Hindlimb muscle (tissue), 1 donor: ENCODE measurements around the gene CNTNAP4. TPM values are rescaled to one million over a fixed set of nuclear protein-coding genes. Genes with fewer than 3 reads are reported as not detected.

Experiments used
- DNase-seq: peaks from one replicate; pipeline ENCODE4 v3.0.0-alpha.2; 2013
- polyA plus RNA-seq: library from polyadenylated mRNA; unstranded; fragments of 120-200 nt; gene quantifications from one replicate; pipeline ENCODE4 v1.2.1, GENCODE V29; 2013; ENCODE audit not compliant: insufficient read length

Gene CNTNAP4
- polyA plus RNA-seq, 1 donor = 9.8 TPM

- no peak for DNase-seq
Observed at GRCh38 chr16:76500006-76500405, 222.8 kb downstream of the CNTNAP4 start.

GRCh38 chr16:76502063-76502462 is 224.9 kb downstream of the CNTNAP4 start:
- no peak for DNase-seq

DNA sequence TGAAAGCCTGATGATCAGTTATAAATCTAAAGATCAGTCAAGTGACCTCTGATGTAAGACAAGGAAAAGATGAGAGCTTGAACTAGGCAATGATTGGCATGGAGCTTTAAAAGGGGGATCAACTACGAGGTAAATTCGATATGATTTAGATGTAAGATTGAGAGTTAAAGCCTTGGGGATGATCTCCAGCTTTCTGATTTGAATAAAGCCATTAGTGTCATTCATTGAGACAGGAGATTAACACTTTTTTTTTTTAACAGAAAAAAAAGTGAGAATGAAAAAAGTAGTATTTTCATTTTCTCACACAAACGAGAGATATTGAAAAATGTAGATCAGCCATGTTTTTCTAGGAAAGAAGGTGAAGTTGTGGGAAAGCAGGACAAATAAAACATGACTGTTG is 225.4 kb downstream of the CNTNAP4 start:
- DNase-seq = no peak

GRCh38 chr16:76503091-76503490 is 225.9 kb downstream of the CNTNAP4 start:
- DNase-seq = no peak

DNA sequence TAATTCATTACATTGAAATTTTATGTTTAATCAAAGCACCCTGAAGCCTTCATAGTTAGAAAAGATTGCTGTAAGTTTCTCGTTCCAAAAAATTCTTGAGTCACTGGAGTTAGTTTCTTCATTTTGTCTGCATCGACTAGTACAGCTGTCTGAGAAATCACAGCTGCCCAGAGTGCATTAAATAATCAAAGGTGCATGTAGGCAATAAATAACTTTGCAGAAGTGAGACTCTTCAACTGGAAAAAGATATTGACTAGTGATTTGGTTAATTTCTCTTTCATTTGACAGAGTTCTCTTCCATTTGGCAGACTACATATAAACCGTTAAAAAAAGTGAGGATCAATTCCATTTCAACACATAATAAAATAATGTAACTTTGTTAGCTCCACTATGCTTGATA is 234.0 kb downstream of the CNTNAP4 start:
- DNase-seq = no peak

DNA sequence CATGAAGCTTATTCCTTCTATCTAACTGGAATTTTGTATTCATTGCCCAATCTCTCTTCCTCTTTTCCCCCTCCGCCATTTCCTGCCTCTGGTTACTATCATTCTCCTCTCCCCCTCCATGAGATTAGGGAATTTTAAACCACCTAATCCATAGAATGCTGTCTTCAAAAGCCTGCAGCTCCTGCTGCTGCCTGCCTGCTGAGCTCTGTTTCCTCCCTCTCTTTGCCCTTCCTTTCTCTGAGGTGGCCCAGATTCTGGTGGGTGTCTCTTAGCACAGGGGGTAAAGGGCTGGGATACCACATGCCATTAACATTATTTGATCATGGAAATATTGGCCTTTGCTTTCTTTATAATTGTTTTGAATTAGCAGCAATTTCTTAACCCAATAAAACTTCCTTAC is 241.6 kb downstream of the CNTNAP4 start:
- DNase-seq = no peak

DNA sequence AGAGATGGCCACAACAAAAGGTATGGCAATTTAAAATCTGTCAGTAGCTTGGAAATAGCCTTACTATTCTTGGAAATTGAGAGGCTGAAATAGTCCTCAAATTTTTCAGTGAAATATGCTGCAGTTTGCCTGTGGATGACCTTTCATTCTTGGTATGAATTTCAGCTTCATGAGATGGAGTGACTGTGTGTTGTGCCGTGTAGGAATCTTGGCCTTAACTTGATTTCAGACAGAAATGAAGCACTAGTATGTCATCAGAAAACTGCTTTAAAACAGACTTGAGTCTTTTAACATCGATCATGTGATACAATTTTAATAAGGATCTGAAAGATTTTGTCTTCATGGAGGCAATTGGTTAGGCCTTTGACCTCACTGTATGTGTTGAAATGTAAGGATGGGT is 247.2 kb downstream of the CNTNAP4 start:
- no peak for DNase-seq

DNA sequence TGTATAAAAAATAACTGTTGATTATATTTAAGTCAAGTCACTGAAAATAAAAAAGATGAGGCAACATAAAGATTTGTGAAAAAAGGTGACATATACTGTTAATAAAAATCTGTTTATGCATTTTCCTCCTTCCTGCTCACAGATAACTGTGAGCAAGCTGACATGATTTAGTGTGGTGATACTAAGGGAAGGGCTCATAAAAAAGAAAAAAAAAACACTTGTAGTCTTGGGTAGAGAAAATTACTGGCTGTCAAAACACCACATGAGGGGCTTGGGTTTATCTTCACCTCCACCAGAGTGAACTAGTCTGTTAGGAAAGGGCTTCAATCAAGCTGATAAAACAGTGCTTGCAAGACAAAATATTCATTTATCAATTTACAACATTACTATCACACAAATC is 247.6 kb downstream of the CNTNAP4 start:
- no peak for DNase-seq

DNA sequence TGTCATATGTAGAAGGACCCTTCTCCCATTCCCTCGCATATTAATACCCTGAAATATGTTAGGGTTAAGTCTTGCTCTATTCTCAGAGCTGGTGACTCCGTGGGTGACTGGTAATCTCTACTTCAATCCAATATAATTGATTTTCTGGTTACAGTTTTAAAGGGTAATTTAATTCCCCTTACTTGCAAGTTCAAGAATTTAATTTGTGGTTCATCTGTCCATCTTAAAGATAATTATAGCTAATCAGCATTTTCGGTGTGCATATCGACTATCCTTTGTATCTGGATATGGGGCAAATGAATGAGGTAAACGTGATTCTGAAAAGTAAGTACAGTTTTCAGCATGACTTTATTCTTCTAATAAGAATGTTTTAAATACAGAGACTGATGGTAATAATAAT is 250.0 kb downstream of the CNTNAP4 start:
- no peak for DNase-seq

DNA sequence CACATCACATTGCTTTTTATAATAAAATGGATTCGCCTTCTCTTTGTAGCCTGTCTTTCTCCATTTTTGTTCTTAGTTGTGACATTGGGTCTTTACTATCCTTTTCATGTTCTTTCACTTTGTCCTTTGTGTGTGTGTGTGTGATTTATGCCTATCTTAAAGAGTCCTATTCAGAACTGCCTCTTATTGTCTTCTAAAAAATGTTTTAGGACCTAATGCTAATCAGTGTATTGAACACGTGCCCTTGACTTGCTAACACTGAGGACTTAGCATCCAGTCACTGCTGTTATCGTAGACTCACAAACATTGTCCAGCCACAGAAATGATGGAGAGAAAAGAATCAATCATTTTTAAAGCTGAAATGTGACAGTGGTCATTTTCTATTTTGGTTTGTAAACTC is 251.9 kb downstream of the CNTNAP4 start:
- DNase-seq = no peak

DNA sequence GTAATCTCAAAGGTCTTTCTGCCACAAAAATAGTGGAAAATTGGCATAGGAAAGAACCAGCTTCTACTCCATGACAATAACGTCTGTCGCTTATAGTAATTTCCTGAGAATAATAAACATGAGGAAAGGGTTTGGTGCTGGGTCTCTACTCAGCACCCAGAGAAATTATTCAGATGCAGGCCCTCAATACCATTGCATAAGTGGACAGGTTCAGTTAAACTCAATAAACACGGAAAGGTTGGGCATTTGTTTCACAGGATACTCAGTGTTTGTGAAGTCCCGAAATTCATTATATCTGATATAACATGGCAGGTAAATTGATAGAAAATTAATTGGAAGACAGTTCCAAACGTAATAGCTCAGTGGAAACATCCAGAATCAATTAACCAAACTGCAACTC is 254.0 kb downstream of the CNTNAP4 start:
- DNase-seq = no peak

DNA sequence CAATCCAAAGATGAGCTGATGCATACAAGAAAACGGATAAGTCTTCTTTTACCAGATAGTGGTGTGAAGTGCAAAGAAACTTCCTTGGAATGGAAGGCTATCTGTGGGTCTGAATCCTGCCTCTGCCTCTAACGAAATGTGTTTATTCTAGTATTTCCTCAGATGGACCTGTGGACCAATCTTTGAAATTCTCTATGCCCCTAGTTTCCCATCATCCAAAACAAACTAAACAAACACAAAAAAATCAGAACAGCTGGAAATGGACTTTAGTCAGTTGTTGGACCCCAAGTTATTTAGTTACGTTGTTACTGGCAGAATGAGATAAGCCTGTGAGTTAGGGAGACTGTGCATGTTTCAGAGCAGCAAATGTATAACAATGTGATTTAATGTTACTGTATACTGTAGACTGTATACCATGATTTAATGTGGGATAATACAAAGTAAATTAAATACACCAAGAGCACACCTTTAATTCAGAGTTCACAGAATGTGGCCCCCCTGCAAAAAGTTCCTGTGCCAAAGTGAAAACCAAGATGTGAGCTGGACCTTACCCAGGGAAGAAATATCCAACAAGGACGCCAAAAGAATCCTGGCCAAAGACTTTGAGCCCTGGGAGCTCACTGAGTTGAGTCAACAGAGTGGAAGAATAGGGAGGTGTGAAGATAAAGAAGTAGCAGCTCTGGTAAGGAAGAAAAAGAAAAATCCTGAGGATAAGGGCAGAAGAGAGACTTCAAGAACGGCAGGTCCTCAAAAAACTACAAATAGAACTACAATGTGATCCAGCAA is 255.2 kb downstream of the CNTNAP4 start:
- DNase-seq = no peak

- DNase-seq = no peak
Observed at GRCh38 chr16:76539609-76540008, 262.4 kb downstream of the CNTNAP4 start.

GRCh38 chr16:76541070-76541469 is 263.9 kb downstream of the CNTNAP4 start:
- no peak for DNase-seq

GRCh38 chr16:76565542-76565941 is 288.3 kb downstream of the CNTNAP4 start:
- DNase-seq = no peak

DNA sequence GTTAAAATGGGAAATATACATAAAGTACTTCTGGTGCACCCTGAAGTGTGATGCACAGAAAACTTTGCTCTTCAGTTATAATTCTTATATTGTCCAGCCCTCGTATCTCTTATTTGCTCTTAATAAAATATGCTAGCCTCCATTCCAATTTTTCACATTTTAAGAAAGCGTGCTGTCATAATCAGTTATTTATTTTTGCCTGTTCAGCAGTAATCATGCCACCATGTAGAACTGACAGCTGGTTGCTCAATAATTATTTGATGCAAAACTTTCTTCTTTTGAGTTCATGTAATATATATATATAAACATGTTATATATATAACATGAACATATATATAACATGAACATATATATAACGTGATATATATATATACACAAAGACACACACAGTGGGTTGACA is 294.6 kb downstream of the CNTNAP4 start:
- DNase-seq = no peak

DNA sequence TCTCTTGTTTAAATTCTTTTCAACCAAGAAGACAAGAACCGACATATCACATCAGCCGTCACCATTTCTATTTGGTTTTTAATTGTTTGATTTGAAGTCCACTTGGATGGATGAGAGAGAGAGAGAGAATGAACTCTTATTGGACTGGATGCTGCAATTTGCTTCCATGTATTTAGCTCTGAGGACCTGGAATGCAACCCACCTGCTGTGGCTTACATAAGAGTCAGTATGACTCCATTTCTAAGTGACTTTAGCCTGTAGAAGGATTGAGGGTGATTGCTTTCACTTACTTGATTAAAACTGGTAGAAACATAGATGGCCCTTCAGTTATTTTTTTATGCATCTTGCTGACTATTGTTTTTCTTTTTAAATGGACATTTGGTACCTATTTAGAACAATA is 296.1 kb downstream of the CNTNAP4 start:
- DNase-seq = no peak

DNA sequence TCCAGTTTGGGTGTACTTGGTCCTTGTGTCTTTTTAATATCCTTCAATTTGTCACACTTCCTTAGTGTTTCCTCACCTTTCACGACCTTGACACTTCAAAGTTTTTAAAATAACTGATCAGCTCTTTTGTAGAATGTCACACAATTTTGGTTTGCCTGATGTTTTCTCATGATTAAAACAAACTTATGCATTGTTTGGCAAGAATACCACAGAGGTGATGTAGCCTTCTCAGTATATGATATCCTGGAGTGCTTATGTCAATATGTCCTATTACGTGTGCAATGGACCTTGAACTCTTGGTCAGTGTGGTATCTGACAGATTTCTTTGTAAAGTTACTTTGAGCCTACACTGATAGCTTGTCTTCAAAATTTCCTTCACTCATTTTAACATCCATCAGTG is 297.4 kb downstream of the CNTNAP4 start:
- DNase-seq = no peak

DNA sequence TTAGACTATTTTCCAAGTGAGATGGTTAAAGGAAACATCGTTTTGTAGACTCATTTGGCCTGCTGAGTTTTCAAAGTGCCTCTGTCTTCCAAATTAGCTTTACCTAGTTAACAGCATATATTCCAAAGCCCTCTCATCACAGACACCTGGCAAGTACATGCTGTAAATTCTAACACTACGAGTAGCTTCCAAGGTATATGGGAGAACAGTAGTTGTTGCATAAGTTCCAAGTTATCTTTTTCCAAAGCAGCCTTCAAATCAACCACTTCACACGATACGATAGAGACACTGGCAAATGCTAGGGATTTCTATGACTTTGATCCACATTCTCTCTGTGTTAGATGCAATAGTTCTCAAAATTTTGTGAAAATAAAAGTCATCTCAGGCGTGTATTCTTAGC is 299.3 kb downstream of the CNTNAP4 start:
- DNase-seq = no peak

DNA sequence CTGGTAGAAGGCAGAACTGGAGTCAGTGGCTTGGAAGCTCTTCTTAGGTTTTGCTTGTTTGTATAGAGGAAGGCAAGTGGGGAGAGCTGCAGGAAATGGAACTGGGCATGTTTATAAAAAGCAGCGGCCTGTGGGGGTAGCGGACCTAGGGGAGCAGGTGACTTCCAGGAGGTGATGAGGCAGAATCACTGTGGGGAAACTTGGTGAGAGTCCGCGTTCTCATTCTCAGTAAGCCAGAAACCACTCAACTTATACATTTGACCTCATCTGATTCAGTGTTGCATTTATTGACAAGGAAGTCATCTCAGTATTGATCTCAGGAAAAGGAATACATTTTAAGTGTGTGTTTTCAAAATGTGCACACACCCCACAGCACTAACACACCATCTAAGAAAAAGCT is 299.8 kb downstream of the CNTNAP4 start:
- no peak for DNase-seq

DNA sequence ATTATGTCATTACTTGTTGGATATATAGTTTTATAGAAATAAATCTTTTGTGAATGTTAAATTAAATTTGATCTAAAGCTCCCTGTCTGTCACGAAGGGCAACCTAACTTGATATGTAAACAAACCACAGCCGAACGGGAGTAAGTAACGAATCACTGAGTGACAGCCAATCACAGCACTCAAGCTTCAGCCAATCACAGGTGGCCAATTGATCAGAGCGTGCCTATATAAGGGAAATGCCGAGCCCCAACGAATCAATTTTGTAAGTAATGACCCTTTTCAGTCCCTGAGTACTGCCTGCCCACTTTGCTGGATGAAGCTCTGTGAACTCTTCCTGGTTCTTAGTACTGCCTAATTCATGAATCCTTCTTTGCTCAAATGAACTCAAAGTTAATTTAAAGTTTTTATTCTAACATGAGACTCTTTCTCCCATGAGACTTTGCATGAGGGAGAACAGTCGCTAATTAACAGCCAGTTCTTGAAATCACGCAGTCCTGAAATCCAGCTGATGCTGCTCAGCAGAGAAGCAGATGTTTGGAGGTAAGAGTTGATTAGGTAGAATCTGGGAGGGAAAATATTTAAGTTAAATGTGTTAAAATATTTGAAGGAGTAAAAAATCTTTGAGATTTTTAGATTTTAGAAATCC is 302.2 kb downstream of the CNTNAP4 start:
- no peak for DNase-seq

- peak; percentile 49 for DNase-seq
Observed at GRCh38 chr16:76583466-76583865, 306.3 kb downstream of the CNTNAP4 start.

- no peak for DNase-seq
Observed at GRCh38 chr16:76583945-76584344, 306.7 kb downstream of the CNTNAP4 start.

- no peak for DNase-seq
Observed at GRCh38 chr16:76598498-76598897, 321.3 kb downstream of the CNTNAP4 start.

DNA sequence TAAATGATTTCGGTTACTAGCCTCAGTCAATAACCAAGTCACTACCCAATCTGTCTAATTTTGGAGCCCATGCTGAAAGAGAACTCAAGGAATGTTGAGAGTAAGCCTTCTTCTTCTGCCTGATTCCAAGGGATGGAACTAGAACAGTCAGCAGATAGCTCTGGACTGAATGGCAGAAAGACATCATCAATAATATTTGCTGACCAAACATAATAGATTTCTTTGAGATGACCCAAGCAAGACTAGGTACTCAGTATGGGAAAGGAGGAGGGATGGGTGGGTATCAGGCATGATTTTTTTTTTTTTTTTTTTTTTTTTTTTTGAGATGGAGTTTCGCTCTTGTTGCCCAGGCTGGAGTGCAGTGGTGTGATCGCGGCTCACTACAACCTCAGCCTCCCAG is 330.1 kb downstream of the CNTNAP4 start:
- DNase-seq = no peak
